ENCODE data around the gene SETBP1. TPM values are rescaled to one million over a fixed set of nuclear protein-coding genes. Genes with fewer than 3 reads are reported as not detected.

SETBP1 gene
- total and polyA plus RNA-seq, 5 donors = 2.0 to 24.1 (median 16.4) TPM

GRCh38 chr18:44893045-44893706 is 212.5 kb downstream of the SETBP1 start:
- H3K27ac ChIP-seq (ENCODE audit: low read length) = no peak overlapping the region
- 87% methylated on average over 4 of the region's 4 CpGs for WGBS
- H3K27me3 ChIP-seq (ENCODE audit: control insufficient read depth, insufficient read depth) = no peaks in the 10 kb centered on the region
- H3K4me3 ChIP-seq (ENCODE audit: low read length) = no peak overlapping the region
- no peaks in the 10 kb centered on the region for H3K4me1 ChIP-seq (ENCODE audit: control insufficient read depth, insufficient read depth, low read length)
- DNase-seq = no peak
- no peak for ATAC-seq
- no peaks in the 10 kb centered on the region for H3K9me3 ChIP-seq (ENCODE audit: control insufficient read depth, low read length)
- intact Hi-C loops (cut with DNase I) = loop anchor here in 1 of 4 donors (5.0 to 10.0 kb wide), 2 partner anchors 218 to 551 kb away; no protein-coding TSS in a partner anchor

- ATAC-seq (peak in 1 of 2 donors; percentile 40), DNase-seq (no peak)
- Histone ChIP-seq H3K9me3 (ENCODE audit: control insufficient read depth, low read length) (no peaks in the 10 kb centered on the region), H3K4me3 (ENCODE audit: low read length) (no peak overlapping the region), H3K27ac (ENCODE audit: low read length) (no peak overlapping the region), H3K27me3 (ENCODE audit: control insufficient read depth, insufficient read depth) (no peaks in the 10 kb centered on the region), H3K4me1 (ENCODE audit: control insufficient read depth, insufficient read depth, low read length) (no peaks in the 10 kb centered on the region)
- intact Hi-C loops (cut with DNase I) = loop anchor here in 1 of 4 donors (5.0 to 10.0 kb wide), 2 partner anchors 219 to 552 kb away; no protein-coding TSS in a partner anchor
- 55% methylated on average over 2 of the region's 2 CpGs for WGBS
Measured at GRCh38 chr18:44893966-44894365, 213.3 kb downstream of the SETBP1 start.

GRCh38 chr18:44895176-44895798 is 214.6 kb downstream of the SETBP1 start:
- Histone ChIP-seq H3K27ac (ENCODE audit: low read length) (no peak overlapping the region), H3K27me3 (ENCODE audit: control insufficient read depth, insufficient read depth) (no peaks in the 10 kb centered on the region), H3K4me3 (ENCODE audit: low read length) (no peak overlapping the region), H3K9me3 (ENCODE audit: control insufficient read depth, low read length) (no peaks in the 10 kb centered on the region), H3K4me1 (ENCODE audit: control insufficient read depth, insufficient read depth, low read length) (no peaks in the 10 kb centered on the region)
- intact Hi-C loops (cut with DNase I) = loop anchor here in 2 of 4 donors (5.0 to 10.0 kb wide), 2 partner anchors 213 to 220 kb away; partner anchors contain the start of gene SETBP1 (in 1 of the 2)
- peak in 2 of 3 donors; percentile 24 to 62 for DNase-seq
- 16% methylated on average over 1 of the region's 1 CpG for WGBS
- ATAC-seq = peak in 1 of 2 donors; percentile 70

GRCh38 chr18:44896846-44897245 is 216.2 kb downstream of the SETBP1 start:
- intact Hi-C loops (cut with DNase I) = loop anchor here in 2 of 4 donors (5.0 to 10.0 kb wide), 2 partner anchors 215 to 222 kb away; partner anchors contain the start of gene SETBP1 (in 1 of the 2)
- no peak overlapping the region for H3K27ac ChIP-seq (ENCODE audit: low read length)
- no peaks in the 10 kb centered on the region for H3K9me3 ChIP-seq (ENCODE audit: control insufficient read depth, low read length)
- no peak overlapping the region for H3K4me3 ChIP-seq (ENCODE audit: low read length)
- 96% methylated on average over 6 of the region's 6 CpGs for WGBS
- DNase-seq = no peak
- H3K4me1 ChIP-seq (ENCODE audit: control insufficient read depth, insufficient read depth, low read length) = no peaks in the 10 kb centered on the region
- no peak for ATAC-seq
- no peaks in the 10 kb centered on the region for H3K27me3 ChIP-seq (ENCODE audit: control insufficient read depth, insufficient read depth)

GRCh38 chr18:44897411-44897810 is 216.7 kb downstream of the SETBP1 start:
- Histone ChIP-seq H3K4me1 (ENCODE audit: control insufficient read depth, insufficient read depth, low read length) (no peaks in the 10 kb centered on the region), H3K27ac (ENCODE audit: low read length) (no peak overlapping the region), H3K4me3 (ENCODE audit: low read length) (no peak overlapping the region), H3K27me3 (ENCODE audit: control insufficient read depth, insufficient read depth) (no peaks in the 10 kb centered on the region), H3K9me3 (ENCODE audit: control insufficient read depth, low read length) (no peaks in the 10 kb centered on the region)
- DNase-seq (no peak), ATAC-seq (no peak)
- intact Hi-C loops (cut with DNase I) = loop anchor here in 2 of 4 donors (5.0 to 10.0 kb wide), 2 partner anchors 215 to 223 kb away; partner anchors contain the start of gene SETBP1 (in 1 of the 2)
- 92% methylated on average over 8 of the region's 8 CpGs for WGBS

- no peak for DNase-seq
- no peak overlapping the region for H3K4me3 ChIP-seq (ENCODE audit: low read length)
- no peak overlapping the region for H3K27ac ChIP-seq (ENCODE audit: low read length)
- intact Hi-C loops (cut with DNase I) = loop anchor here in 2 of 4 donors (5.0 to 10.0 kb wide), 2 partner anchors 216 to 223 kb away; partner anchors contain the start of gene SETBP1 (in 1 of the 2)
- no peaks in the 10 kb centered on the region for H3K27me3 ChIP-seq (ENCODE audit: control insufficient read depth, insufficient read depth)
- ATAC-seq = no peak
- no peaks in the 10 kb centered on the region for H3K4me1 ChIP-seq (ENCODE audit: control insufficient read depth, insufficient read depth, low read length)
- no peaks in the 10 kb centered on the region for H3K9me3 ChIP-seq (ENCODE audit: control insufficient read depth, low read length)
Measured at GRCh38 chr18:44897816-44898215, 217.1 kb downstream of the SETBP1 start.

- H3K27me3 ChIP-seq (ENCODE audit: control insufficient read depth, insufficient read depth) = no peaks in the 10 kb centered on the region
- DNase-seq (no peak), ATAC-seq (no peak)
- H3K27ac ChIP-seq (ENCODE audit: low read length) = no peak overlapping the region
- intact Hi-C loops (cut with DNase I) = loop anchor here in 2 of 4 donors (5.0 to 10.0 kb wide), 2 partner anchors 216 to 224 kb away; partner anchors contain the start of gene SETBP1 (in 1 of the 2)
- no peaks in the 10 kb centered on the region for H3K9me3 ChIP-seq (ENCODE audit: control insufficient read depth, low read length)
- H3K4me1 ChIP-seq (ENCODE audit: control insufficient read depth, insufficient read depth, low read length) = no peaks in the 10 kb centered on the region
- WGBS = 49% methylated on average over 2 of the region's 2 CpGs
- no peak overlapping the region for H3K4me3 ChIP-seq (ENCODE audit: low read length)
Measured at GRCh38 chr18:44898498-44898897, 217.8 kb downstream of the SETBP1 start.

GRCh38 chr18:44899832-44900231 is 219.1 kb downstream of the SETBP1 start:
- Histone ChIP-seq H3K9me3 (ENCODE audit: control insufficient read depth, low read length) (no peaks in the 10 kb centered on the region), H3K4me1 (ENCODE audit: control insufficient read depth, insufficient read depth, low read length) (no peaks in the 10 kb centered on the region), H3K27me3 (ENCODE audit: control insufficient read depth, insufficient read depth) (no peaks in the 10 kb centered on the region), H3K4me3 (ENCODE audit: low read length) (no peak overlapping the region), H3K27ac (ENCODE audit: low read length) (no peak overlapping the region)
- ATAC-seq (no peak), DNase-seq (no peak)
- intact Hi-C loops (cut with DNase I) = loop anchor here in 2 of 4 donors (5.0 to 10.0 kb wide), 3 partner anchors 218 to 315 kb away; partner anchors contain the start of gene SETBP1 (in 1 of the 2)

GRCh38 chr18:44900627-44901026 is 219.9 kb downstream of the SETBP1 start:
- intact Hi-C loops (cut with DNase I) = loop anchor here in 1 of 4 donors (10.0 kb wide), 1 partner anchor 314 kb away; no protein-coding TSS in a partner anchor
- 80% methylated on average over 3 of the region's 3 CpGs for WGBS

GRCh38 chr18:44901283-44901682 is 220.6 kb downstream of the SETBP1 start:
- WGBS = 97% methylated on average over 2 of the region's 2 CpGs

More at GRCh38 chr18:44900627-44901026, 219.9 kb downstream of the SETBP1 start:
- Histone ChIP-seq H3K27ac (ENCODE audit: low read length) (no peak overlapping the region), H3K4me1 (ENCODE audit: control insufficient read depth, insufficient read depth, low read length) (no peaks in the 10 kb centered on the region), H3K9me3 (ENCODE audit: control insufficient read depth, low read length) (no peaks in the 10 kb centered on the region), H3K4me3 (ENCODE audit: low read length) (no peak overlapping the region), H3K27me3 (ENCODE audit: control insufficient read depth, insufficient read depth) (no peaks in the 10 kb centered on the region)
- no peak for DNase-seq
- ATAC-seq = no peak

GRCh38 chr18:44903327-44903726 is 222.6 kb downstream of the SETBP1 start:
- Histone ChIP-seq H3K27ac (ENCODE audit: low read length) (no peak overlapping the region), H3K9me3 (ENCODE audit: control insufficient read depth, low read length) (no peaks in the 10 kb centered on the region), H3K4me1 (ENCODE audit: control insufficient read depth, insufficient read depth, low read length) (no peaks in the 10 kb centered on the region), H3K4me3 (ENCODE audit: low read length) (no peak overlapping the region), H3K27me3 (ENCODE audit: control insufficient read depth, insufficient read depth) (no peaks in the 10 kb centered on the region)
- WGBS = 98% methylated on average over 2 of the region's 2 CpGs
- DNase-seq (no peak), ATAC-seq (no peak)
- intact Hi-C loops (cut with DNase I) = loop anchor here in 1 of 4 donors (10.0 kb wide), 1 partner anchor 311 kb away; no protein-coding TSS in a partner anchor

More at GRCh38 chr18:44901283-44901682, 220.6 kb downstream of the SETBP1 start:
- ATAC-seq (no peak), DNase-seq (no peak)
- Histone ChIP-seq H3K4me1 (ENCODE audit: control insufficient read depth, insufficient read depth, low read length) (no peaks in the 10 kb centered on the region), H3K27me3 (ENCODE audit: control insufficient read depth, insufficient read depth) (no peaks in the 10 kb centered on the region), H3K4me3 (ENCODE audit: low read length) (no peak overlapping the region), H3K27ac (ENCODE audit: low read length) (no peak overlapping the region), H3K9me3 (ENCODE audit: control insufficient read depth, low read length) (no peaks in the 10 kb centered on the region)
- intact Hi-C loops (cut with DNase I) = loop anchor here in 1 of 4 donors (10.0 kb wide), 1 partner anchor 314 kb away; no protein-coding TSS in a partner anchor

All from right cardiac atrium (tissue), 5 donors.